Activated T-cell treated with anti-CD3 and anti-CD28 coated beads, Interleukin-2, amount 50 U/mL, for 4 hours (primary cell): ENCODE measurements around the gene PABPN1. TPM values are rescaled to one million over a fixed set of nuclear protein-coding genes. Genes with fewer than 3 reads are reported as not detected.
A peak's percentile ranks its signal among the peaks of the same experiment; 100 is the strongest.

ENCODE experiments used
- ATAC-seq, 2 donors: fragments of 200-7000 bp; cut with Tn5 transposase; one replicate each; pipeline ENCODE4 v1.10.0; 2021
- DNase-seq: peaks from one replicate; pipeline ENCODE4 v3.0.0-alpha.2; 2020
- H3K27me3 Mint-ChIP-seq: one replicate; pipeline ENCODE4 v1.8.0; 2021; ENCODE audit warnings: low read depth, mixed read lengths
- H3K36me3 Mint-ChIP-seq: one replicate; pipeline ENCODE4 v1.8.0; 2022; ENCODE audit warnings: mixed read lengths; ENCODE audit not compliant: insufficient read depth
- H3K4me1 Mint-ChIP-seq: one replicate; pipeline ENCODE4 v1.8.0; 2021; ENCODE audit warnings: low read depth, mixed read lengths
- H3K4me3 Mint-ChIP-seq: one replicate; pipeline ENCODE4 v1.8.0; 2021; ENCODE audit warnings: mild to moderate bottlenecking, moderate library complexity, mixed read lengths
- H3K9me3 Mint-ChIP-seq: one replicate; pipeline ENCODE4 v1.8.0; 2021; ENCODE audit warnings: mixed read lengths
- total RNA-seq, 3 donors: library from RNA; stranded (reverse); gene quantifications; one replicate each; pipeline ENCODE4 v1.2.1, GENCODE V29; 2021

The PABPN1 gene
- total RNA-seq, 3 donors from 2014 or later: 319 to 339 (median 333) TPM

GRCh38 chr14:23339506-23340268 is 18.4 kb downstream of the PABPN1 start:
- no peak for DNase-seq
- no peak overlapping the region for H3K4me3 Mint-ChIP-seq
- ATAC-seq: no peak
- no peaks in the 10 kb centered on the region for H3K4me1 Mint-ChIP-seq
- H3K9me3 Mint-ChIP-seq: no peaks in the 10 kb centered on the region
- no peaks in the 10 kb centered on the region for H3K36me3 Mint-ChIP-seq
- peaks cover 20% of the 10 kb centered on the region for H3K27me3 Mint-ChIP-seq

GRCh38 chr14:23344481-23344880 is 23.2 kb downstream of the PABPN1 start:
- ATAC-seq: no peak
- H3K27me3 Mint-ChIP-seq: peaks cover 4% of the 10 kb centered on the region
- H3K4me3 Mint-ChIP-seq: no peak overlapping the region

GRCh38 chr14:23345987-23346692 is 24.9 kb downstream of the PABPN1 start:
- ATAC-seq (no peak), DNase-seq (no peak)
- H3K9me3 Mint-ChIP-seq: no peaks in the 10 kb centered on the region
- H3K4me1 Mint-ChIP-seq: no peaks in the 10 kb centered on the region
- no peaks in the 10 kb centered on the region for H3K36me3 Mint-ChIP-seq
- peaks cover 14% of the 10 kb centered on the region for H3K27me3 Mint-ChIP-seq
- no peak overlapping the region for H3K4me3 Mint-ChIP-seq

More at GRCh38 chr14:23344481-23344880, 23.2 kb downstream of the PABPN1 start:
- Mint-ChIP-seq H3K9me3 (no peaks in the 10 kb centered on the region), H3K36me3 (no peaks in the 10 kb centered on the region), H3K4me1 (no peaks in the 10 kb centered on the region)
- DNase-seq: no peak

GRCh38 chr14:23346693-23347405 is 25.6 kb downstream of the PABPN1 start:
- no peaks in the 10 kb centered on the region for H3K9me3 Mint-ChIP-seq
- H3K4me1 Mint-ChIP-seq: no peaks in the 10 kb centered on the region
- peaks cover 18% of the 10 kb centered on the region for H3K27me3 Mint-ChIP-seq

GRCh38 chr14:23347406-23348296 is 26.4 kb downstream of the PABPN1 start:
- Mint-ChIP-seq H3K9me3 (no peaks in the 10 kb centered on the region), H3K4me1 (peaks cover under 1% of the 10 kb centered on the region), H3K4me3 (no peak overlapping the region), H3K27me3 (peaks cover 18% of the 10 kb centered on the region), H3K36me3 (no peaks in the 10 kb centered on the region)
- no peak for ATAC-seq
- no peak for DNase-seq

More at GRCh38 chr14:23346693-23347405, 25.6 kb downstream of the PABPN1 start:
- H3K36me3 Mint-ChIP-seq: no peaks in the 10 kb centered on the region
- ATAC-seq: no peak
- no peak for DNase-seq
- no peak overlapping the region for H3K4me3 Mint-ChIP-seq

- DNase-seq (no peak), ATAC-seq (no peak)
- Mint-ChIP-seq H3K4me1 (peaks cover 6% of the 10 kb centered on the region), H3K9me3 (no peaks in the 10 kb centered on the region), H3K36me3 (no peaks in the 10 kb centered on the region), H3K4me3 (no peak overlapping the region), H3K27me3 (peaks cover 21% of the 10 kb centered on the region)
These were observed 27.0 kb downstream of the PABPN1 start for GRCh38 chr14:23348297-23348655.

GRCh38 chr14:23349156-23349845 is 28.0 kb downstream of the PABPN1 start:
- no peak for DNase-seq
- Mint-ChIP-seq H3K4me1 (peaks cover 6% of the 10 kb centered on the region), H3K9me3 (no peaks in the 10 kb centered on the region), H3K36me3 (no peaks in the 10 kb centered on the region), H3K4me3 (no peak overlapping the region), H3K27me3 (peaks cover 29% of the 10 kb centered on the region)
- ATAC-seq: no peak

- no peaks in the 10 kb centered on the region for H3K36me3 Mint-ChIP-seq
These were observed 30.6 kb downstream of the PABPN1 start for GRCh38 chr14:23351681-23352505.

GRCh38 chr14:23352506-23353432 is 31.5 kb downstream of the PABPN1 start, which contains the start of gene SLC22A17:
SLC22A17 (minus strand) TSS chr14:23352887.
- peak; percentile 47 for DNase-seq
- H3K9me3 Mint-ChIP-seq: no peaks in the 10 kb centered on the region
- H3K27me3 Mint-ChIP-seq: peaks cover 48% of the 10 kb centered on the region
- H3K4me3 Mint-ChIP-seq: peak within 1 kb of the TSS; percentile 73
- no peaks in the 10 kb centered on the region for H3K36me3 Mint-ChIP-seq
- peak; percentile 87 to 90 for ATAC-seq
- peaks cover 6% of the 10 kb centered on the region for H3K4me1 Mint-ChIP-seq

More at GRCh38 chr14:23351681-23352505, 30.6 kb downstream of the PABPN1 start:
- ATAC-seq (peak; percentile 38 to 45), DNase-seq (no peak)
- Mint-ChIP-seq H3K4me1 (peaks cover 6% of the 10 kb centered on the region), H3K27me3 (peaks cover 48% of the 10 kb centered on the region), H3K4me3 (peak overlapping the region; percentile 73), H3K9me3 (no peaks in the 10 kb centered on the region)

- Mint-ChIP-seq H3K36me3 (no peaks in the 10 kb centered on the region), H3K4me1 (peaks cover 6% of the 10 kb centered on the region), H3K27me3 (peaks cover 48% of the 10 kb centered on the region), H3K9me3 (no peaks in the 10 kb centered on the region), H3K4me3 (peak overlapping the region; percentile 73)
- DNase-seq: no peak
- ATAC-seq: no peak
These were observed 32.1 kb downstream of the PABPN1 start for GRCh38 chr14:23353433-23353780.

GRCh38 chr14:23354990-23355389 is 33.7 kb downstream of the PABPN1 start:
- Mint-ChIP-seq H3K4me3 (no peak overlapping the region), H3K27me3 (peaks cover 49% of the 10 kb centered on the region), H3K36me3 (no peaks in the 10 kb centered on the region), H3K9me3 (no peaks in the 10 kb centered on the region), H3K4me1 (peaks cover 6% of the 10 kb centered on the region)
- no peak for ATAC-seq
- no peak for DNase-seq

- Mint-ChIP-seq H3K4me1 (peaks cover 6% of the 10 kb centered on the region), H3K27me3 (peaks cover 44% of the 10 kb centered on the region), H3K36me3 (no peaks in the 10 kb centered on the region), H3K4me3 (no peak overlapping the region), H3K9me3 (no peaks in the 10 kb centered on the region)
- ATAC-seq (no peak), DNase-seq (no peak)
These were observed 34.7 kb downstream of the PABPN1 start for GRCh38 chr14:23355871-23356435.
